Neural crest cell (in vitro differentiated cells): ENCODE data around the gene CTDSPL. TPM values are rescaled to one million over a fixed set of nuclear protein-coding genes. Genes with fewer than 3 reads are reported as not detected.

Experiments used
- DNase-seq: peaks from one replicate; pipeline ENCODE4 v3.0.0; 2021; ENCODE audit warnings: low read depth, mixed read lengths, low spot score
- H3K27ac Mint-ChIP-seq: one replicate; pipeline ENCODE4 v1.8.0; 2021; ENCODE audit warnings: mild to moderate bottlenecking, mixed read lengths; ENCODE audit not compliant: unreplicated experiment
- H3K27me3 Mint-ChIP-seq: 2 replicates; pipeline ENCODE4 v1.8.0; 2021; ENCODE audit warnings: low read depth, mild to moderate bottlenecking, mixed read lengths
- H3K36me3 Mint-ChIP-seq: 2 replicates; pipeline ENCODE4 v1.8.0; 2021; ENCODE audit warnings: low read depth, mild to moderate bottlenecking, mixed read lengths
- H3K4me1 Mint-ChIP-seq: 2 replicates; pipeline ENCODE4 v1.8.0; 2021; ENCODE audit warnings: mixed read lengths
- H3K4me3 Mint-ChIP-seq: one replicate; pipeline ENCODE4 v1.8.0; 2021; ENCODE audit warnings: mild to moderate bottlenecking, mixed read lengths
- H3K9me3 Mint-ChIP-seq: 2 replicates; pipeline ENCODE4 v1.8.0; 2021; ENCODE audit warnings: mixed read lengths
- total RNA-seq: library from RNA; stranded (reverse); gene quantifications from 2 replicates; pipeline ENCODE4 v1.2.1, GENCODE V29; 2021
- TF ChIP-seq, protein P1 (sequence below): fragments of 200-600 bp; sonication (generic); conservative IDR thresholded peaks from 2 replicates; pipeline ENCODE4 v1.5.0; 2021; ENCODE audit warnings: antibody characterized with exemption, mild to moderate bottlenecking

The CTDSPL gene
- total RNA-seq, 1 donor from 2014 or later: 42.2 TPM

DNA sequence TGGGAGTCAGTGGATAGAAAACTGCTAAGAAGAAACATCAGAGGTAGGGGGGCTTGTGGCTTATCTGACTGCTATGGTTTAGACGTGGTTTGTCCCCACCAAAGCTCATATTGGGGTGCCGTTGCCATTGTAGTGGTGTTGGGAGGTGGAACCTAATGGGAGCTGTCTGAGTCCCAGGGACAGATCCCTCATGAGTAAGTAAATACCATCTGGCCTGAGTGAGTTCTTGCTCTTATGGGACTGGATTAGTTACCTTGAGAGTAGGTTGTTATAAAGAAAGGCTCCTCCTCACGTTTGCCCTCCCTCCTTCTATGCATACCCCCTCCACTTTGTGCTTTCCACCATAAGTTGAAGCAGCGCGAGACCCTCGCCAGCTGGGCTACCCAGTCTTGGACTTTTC lies 75.5 kb downstream of the CTDSPL start:
- no peak overlapping the region for H3K4me3 Mint-ChIP-seq

DNA sequence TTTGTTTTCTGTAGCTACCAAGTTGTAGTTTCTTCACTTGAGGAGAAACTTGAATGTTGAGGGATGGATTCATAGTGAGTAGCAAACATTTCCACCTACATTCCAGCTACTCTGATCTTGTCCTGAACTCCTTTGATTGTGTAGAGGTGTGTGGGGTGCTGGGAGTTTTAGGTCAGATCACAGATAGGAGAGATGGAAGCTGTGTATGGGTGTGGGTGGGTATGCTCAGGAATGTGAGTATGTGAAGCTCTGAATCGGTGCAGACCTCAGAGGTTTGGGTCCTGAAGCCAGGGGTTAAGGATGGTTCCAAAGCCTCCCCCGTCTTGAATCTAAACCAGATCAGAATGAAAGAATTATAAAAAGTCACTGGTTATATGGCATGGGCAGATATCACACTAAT lies 76.3 kb downstream of the CTDSPL start:
- TF ChIP-seq, protein P1, sequence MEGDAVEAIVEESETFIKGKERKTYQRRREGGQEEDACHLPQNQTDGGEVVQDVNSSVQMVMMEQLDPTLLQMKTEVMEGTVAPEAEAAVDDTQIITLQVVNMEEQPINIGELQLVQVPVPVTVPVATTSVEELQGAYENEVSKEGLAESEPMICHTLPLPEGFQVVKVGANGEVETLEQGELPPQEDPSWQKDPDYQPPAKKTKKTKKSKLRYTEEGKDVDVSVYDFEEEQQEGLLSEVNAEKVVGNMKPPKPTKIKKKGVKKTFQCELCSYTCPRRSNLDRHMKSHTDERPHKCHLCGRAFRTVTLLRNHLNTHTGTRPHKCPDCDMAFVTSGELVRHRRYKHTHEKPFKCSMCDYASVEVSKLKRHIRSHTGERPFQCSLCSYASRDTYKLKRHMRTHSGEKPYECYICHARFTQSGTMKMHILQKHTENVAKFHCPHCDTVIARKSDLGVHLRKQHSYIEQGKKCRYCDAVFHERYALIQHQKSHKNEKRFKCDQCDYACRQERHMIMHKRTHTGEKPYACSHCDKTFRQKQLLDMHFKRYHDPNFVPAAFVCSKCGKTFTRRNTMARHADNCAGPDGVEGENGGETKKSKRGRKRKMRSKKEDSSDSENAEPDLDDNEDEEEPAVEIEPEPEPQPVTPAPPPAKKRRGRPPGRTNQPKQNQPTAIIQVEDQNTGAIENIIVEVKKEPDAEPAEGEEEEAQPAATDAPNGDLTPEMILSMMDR: no peak
- H3K27me3 Mint-ChIP-seq: no peaks in the 10 kb centered on the region
- H3K27ac Mint-ChIP-seq: no peak overlapping the region
- DNase-seq: no peak
- peaks cover 44% of the 10 kb centered on the region for H3K4me1 Mint-ChIP-seq
- no peaks in the 10 kb centered on the region for H3K36me3 Mint-ChIP-seq
- H3K4me3 Mint-ChIP-seq: no peak overlapping the region
- no peaks in the 10 kb centered on the region for H3K9me3 Mint-ChIP-seq

More for the DNA sequence above, 75.5 kb downstream of the CTDSPL start:
- no peak overlapping the region for H3K27ac Mint-ChIP-seq
- no peaks in the 10 kb centered on the region for H3K27me3 Mint-ChIP-seq
- DNase-seq: no peak
- H3K9me3 Mint-ChIP-seq: no peaks in the 10 kb centered on the region
- peaks cover 46% of the 10 kb centered on the region for H3K4me1 Mint-ChIP-seq
- no peaks in the 10 kb centered on the region for H3K36me3 Mint-ChIP-seq
- TF ChIP-seq, protein P1: no peak

DNA sequence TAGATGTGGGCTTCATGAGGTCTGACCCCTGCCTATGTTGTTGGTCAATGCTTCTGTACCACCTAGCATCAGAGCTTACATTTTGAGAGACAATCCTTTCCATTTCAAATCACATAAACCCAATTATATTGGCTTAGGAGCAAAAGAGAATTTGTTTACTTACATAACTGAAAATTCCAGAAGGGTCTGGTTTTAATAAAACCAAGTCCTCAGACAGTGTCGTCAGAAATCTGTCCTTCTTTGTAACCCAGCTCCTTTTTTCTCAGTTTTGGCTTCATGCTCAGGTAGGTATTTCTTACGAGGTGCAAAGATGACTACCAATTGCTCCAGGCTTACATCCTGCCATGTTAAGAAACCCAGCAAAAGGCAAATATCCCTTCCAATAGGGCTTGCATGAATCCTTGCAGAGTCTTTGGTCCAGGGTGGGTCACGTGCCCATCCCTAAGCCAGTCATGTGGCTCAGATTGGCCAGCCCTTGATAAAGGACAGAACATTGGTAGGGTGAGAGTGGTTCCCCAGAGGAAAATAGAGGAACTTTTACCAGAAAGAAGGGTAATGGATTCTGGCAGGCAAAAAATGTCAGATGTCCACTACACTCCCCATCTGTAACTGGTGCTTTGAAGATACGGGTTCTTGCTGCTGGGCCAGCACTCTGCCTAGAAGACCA lies 78.7 kb downstream of the CTDSPL start:
- H3K36me3 Mint-ChIP-seq: no peaks in the 10 kb centered on the region
- H3K4me1 Mint-ChIP-seq: peaks cover 34% of the 10 kb centered on the region
- DNase-seq: no peak
- H3K27me3 Mint-ChIP-seq: no peaks in the 10 kb centered on the region
- H3K27ac Mint-ChIP-seq: no peak overlapping the region
- no peaks in the 10 kb centered on the region for H3K9me3 Mint-ChIP-seq
- no peak overlapping the region for H3K4me3 Mint-ChIP-seq
- TF ChIP-seq, protein P1: no peak

DNA sequence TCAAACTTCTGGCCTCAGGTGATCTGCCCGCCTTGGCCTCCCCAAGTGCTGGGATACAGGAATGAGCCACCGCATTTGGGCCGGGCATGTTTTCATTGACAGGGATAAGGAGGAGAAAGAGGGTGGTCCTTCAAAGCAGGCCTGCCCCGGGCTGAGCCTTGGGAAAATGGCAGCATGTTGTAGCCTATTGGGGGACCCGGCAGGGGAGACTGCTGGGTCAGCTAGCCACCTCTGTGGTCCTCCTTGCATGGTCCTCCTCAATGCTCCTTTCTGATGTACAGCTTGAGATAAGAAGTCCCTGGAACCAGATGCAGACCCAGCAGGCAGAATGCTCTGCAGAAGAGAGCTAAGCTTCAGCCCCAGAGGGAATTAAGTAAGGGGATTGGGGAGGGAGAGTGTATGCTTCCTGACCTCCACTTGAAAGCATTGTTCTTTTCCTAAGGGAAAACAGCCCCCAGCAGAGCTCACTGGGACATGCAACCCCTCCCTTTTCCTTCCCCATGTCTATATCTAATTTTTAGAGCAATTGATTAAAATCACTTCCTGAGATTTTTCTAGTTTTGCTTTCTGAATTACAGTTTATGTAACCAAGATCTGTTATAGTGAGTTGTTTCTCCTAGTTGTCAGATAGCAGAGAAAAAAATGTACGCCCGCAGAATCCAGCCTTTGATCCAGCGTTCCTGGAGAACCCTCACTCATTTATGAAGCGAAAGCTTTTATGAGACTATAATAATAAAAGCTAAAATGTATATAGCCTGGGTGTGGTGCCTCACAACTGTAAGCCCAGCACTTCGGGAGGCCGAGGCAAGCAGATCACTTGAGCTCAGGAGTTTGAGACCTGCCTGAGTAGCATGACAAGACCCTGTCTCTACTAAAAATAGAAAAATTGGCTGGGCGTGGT lies 80.2 kb downstream of the CTDSPL start:
- no peak for DNase-seq
- TF ChIP-seq, protein P1: no peak
- no peaks in the 10 kb centered on the region for H3K36me3 Mint-ChIP-seq
- H3K27ac Mint-ChIP-seq: peak overlapping the region; percentile 52
- no peaks in the 10 kb centered on the region for H3K27me3 Mint-ChIP-seq
- no peaks in the 10 kb centered on the region for H3K9me3 Mint-ChIP-seq
- H3K4me3 Mint-ChIP-seq: no peak overlapping the region
- peaks cover 31% of the 10 kb centered on the region for H3K4me1 Mint-ChIP-seq

DNA sequence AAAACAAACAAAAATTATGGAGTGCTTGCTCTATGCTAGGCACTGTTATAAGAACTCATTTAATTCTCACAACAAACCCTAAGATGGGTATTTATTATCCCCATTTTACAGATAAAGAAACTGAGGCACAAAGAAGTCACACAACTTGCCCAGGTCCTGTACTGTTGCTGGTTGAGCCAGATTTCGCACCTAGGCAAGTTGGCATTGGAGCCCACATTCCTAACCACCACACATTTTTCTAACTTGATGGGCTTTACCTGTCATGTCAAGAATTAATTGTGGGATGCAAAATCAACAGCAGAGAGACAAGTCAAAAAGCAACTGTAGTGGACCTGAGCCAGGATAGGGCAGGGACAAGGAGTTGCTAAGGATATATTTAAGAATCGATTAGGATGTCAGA lies 81.0 kb downstream of the CTDSPL start:
- no peaks in the 10 kb centered on the region for H3K27me3 Mint-ChIP-seq
- TF ChIP-seq, protein P1: no peak
- no peaks in the 10 kb centered on the region for H3K9me3 Mint-ChIP-seq
- no peak overlapping the region for H3K4me3 Mint-ChIP-seq
- H3K36me3 Mint-ChIP-seq: peaks cover 2% of the 10 kb centered on the region
- DNase-seq: no peak
- peaks cover 25% of the 10 kb centered on the region for H3K4me1 Mint-ChIP-seq
- no peak overlapping the region for H3K27ac Mint-ChIP-seq
